GM21423 (cell line): ENCODE results near the gene TEAD3.

Experiments used
- ATAC-seq: cut with Tn5 transposase; IDR thresholded peaks from one replicate; pipeline ENCODE4 v1.9.1; 2021; ENCODE audit warnings: mild to moderate bottlenecking, moderate library complexity; ENCODE audit not compliant: unreplicated experiment

TEAD3 gene

DNA sequence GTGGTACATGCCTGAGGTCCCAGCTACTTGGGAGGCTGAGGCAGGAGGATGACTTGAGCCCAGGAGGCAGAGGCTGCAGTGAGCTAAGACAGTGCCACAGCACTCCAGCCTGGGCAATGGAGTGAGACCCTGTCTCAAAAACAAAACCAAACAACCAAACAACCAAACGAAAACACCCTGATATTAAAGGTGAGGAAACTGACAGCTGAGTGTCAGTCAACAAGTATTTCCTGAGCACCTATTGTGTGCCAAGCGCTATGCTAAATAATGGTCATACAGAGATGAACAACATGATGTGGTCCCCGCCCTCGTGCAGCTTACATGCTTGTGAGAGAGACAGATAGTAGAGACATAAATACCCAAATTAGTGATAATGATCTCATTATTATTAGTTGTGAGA, 17.7 kb upstream of the TEAD3 start:
- no peak for ATAC-seq

GRCh38 chr6:35512740-35513139, 15.9 kb upstream of the TEAD3 start, which contains the start of gene TULP1:
Gene TULP1 (minus strand): TSS chr6:35512896. CDS start chr6:35512858, 38 bp downstream.
- no peak for ATAC-seq

DNA sequence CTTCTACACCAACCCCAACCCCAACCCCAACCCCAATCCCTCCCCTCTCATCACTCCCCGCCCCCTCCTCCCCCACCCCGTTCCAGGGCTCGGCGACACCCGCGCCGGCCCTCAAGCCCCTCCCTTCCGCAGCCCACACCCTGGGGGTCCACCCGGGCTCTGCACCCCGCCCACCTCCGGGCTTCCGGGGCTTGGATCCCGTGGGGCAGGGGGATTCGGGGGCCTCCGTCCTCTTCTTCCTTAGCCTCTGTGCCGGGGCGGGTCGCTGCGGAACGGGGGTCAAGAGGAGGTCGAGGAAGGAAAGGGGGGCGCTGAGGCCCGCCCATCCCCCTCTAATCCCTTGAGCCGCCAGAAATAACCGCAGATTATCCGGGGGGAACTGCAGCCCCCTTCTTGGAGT, 15.1 kb upstream of the TEAD3 start:
- no peak for ATAC-seq

- ATAC-seq = no peak
Observed at GRCh38 chr6:35511562-35511941, 14.7 kb upstream of the TEAD3 start.

DNA sequence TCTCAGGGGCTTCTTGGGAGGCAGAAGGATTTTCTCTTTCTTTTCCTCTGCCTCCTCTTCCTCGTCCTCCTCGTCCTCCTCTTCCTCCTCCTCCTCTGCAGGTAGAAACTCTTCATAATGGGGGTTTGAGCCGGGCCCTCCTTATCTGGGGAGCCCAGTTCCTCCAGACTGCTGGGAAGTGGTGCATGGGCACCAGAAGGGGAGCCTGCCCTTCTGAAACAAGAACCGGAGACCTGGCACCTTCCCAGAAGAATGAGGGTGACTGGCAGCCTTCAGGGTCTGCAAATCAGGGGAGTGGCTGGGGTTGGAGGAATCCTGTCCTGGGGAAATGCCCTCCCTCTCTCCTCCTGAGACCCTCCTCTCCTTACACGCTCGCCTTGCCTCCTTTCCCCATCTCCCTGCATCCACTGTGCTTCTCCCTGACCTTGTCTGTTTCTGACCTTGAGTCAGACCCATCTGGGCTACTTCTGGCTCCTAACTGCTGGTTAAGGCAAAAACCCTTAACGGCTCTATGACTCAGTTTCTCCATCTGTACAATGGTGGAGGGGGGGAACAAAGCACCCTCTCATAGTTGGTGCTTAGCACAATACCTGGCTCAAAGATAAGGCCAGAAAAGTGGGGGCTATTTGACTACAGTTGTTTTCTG, 14.2 kb upstream of the TEAD3 start:
- ATAC-seq = no peak

- no peak for ATAC-seq
Observed at GRCh38 chr6:35508542-35508941, 11.7 kb upstream of the TEAD3 start.

- no peak for ATAC-seq
Observed at GRCh38 chr6:35508027-35508426, 11.1 kb upstream of the TEAD3 start.

DNA sequence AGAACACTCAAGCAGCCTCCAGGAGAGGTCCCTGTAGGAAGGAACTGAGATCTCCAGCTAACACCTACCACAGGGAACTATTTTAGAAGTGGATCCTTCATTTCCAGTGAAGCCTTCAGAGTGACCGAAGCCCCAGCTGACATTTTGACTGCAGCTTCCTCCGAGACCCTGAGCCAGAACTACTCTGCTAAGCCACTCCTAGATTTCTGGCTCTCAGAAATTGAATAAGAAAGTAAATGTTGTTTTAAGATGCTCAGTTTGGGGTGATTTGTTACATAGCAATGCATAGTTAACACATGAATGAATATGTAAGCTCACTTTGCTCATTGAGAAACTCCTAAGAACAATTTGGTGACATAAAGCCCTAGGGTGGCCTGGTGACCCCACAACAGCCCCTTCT, 10.3 kb upstream of the TEAD3 start:
- ATAC-seq = no peak

- ATAC-seq = no peak
Observed at GRCh38 chr6:35506536-35506935, 9.7 kb upstream of the TEAD3 start.

- ATAC-seq = no peak
Observed at GRCh38 chr6:35505999-35506412, 9.1 kb upstream of the TEAD3 start.

DNA sequence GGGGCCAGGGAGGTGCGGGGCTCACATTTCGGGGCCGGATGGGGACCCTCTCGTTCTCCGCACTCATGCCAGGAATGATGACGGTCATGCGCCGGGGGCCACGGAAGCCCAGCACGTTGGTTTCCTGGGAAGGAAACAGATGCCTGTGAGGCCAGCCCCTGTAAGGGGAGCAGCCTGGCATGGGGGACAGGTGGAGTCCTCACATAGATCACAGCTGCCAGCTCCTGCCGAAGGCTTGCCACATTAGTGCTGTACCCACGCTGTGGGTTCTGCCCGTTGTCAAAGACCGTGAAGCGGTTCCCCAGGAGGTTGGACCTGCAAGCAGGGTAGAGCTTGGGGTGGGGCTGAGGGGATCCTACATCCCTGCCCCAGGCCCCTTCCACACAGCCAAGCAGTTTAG, 6.7 kb upstream of the TEAD3 start:
- no peak for ATAC-seq

- no peak for ATAC-seq
Observed at GRCh38 chr6:35501784-35502183, 4.9 kb upstream of the TEAD3 start.

DNA sequence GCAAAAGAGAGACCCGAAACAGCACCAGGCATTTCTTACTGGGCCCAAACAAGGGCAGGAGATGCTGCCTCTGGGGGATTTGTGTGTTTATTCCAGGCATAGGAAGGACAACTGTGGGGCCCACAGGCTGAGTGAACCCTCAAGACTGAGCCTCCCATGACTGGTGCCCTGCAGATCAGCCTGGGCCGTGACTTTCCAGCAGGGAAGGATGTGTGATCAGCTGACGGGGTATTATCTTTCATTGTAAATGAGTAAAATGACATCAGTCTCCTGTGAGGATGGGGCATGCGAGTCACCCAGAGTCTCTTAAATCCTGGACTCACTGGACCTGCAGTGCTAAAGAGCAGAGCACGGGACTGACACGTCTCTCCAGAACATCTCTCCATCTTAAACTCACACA, 3.9 kb upstream of the TEAD3 start:
- ATAC-seq = no peak

GRCh38 chr6:35499372-35499771, 2.5 kb upstream of the TEAD3 start:
- ATAC-seq = no peak

DNA sequence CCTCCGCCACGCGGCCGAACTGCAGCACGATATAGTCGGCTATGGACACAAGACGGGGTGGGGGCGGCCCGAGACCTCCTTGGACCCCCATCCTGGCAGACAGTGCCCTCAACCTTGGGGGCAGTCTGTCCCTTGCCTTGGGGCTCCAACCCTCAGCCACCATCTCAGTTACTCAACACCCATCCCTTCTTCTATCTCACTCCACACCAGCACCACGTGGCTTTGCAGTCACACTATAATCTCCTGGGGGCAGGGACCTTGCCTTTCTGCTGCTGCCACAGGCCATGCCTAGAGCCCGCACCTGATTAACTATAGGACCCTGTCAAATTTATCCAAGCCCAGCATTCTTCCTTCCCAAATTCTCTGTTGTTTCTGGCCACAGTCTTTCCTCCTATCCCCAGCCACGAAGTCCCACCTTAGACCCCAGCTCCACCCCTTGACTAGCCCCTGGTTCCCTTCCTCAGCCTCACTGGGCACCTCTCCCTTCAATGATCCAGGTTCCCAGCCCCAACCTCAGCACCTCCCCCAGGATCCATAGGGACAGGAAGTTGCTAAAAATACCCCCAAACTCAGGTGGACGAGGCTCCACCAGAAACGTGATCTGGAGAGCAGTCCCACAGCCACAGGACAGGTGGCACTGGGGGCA, 1.7 kb upstream of the TEAD3 start:
- no peak for ATAC-seq

- no peak for ATAC-seq
Observed at GRCh38 chr6:35497571-35498421, 917 bp upstream of the TEAD3 start.

DNA sequence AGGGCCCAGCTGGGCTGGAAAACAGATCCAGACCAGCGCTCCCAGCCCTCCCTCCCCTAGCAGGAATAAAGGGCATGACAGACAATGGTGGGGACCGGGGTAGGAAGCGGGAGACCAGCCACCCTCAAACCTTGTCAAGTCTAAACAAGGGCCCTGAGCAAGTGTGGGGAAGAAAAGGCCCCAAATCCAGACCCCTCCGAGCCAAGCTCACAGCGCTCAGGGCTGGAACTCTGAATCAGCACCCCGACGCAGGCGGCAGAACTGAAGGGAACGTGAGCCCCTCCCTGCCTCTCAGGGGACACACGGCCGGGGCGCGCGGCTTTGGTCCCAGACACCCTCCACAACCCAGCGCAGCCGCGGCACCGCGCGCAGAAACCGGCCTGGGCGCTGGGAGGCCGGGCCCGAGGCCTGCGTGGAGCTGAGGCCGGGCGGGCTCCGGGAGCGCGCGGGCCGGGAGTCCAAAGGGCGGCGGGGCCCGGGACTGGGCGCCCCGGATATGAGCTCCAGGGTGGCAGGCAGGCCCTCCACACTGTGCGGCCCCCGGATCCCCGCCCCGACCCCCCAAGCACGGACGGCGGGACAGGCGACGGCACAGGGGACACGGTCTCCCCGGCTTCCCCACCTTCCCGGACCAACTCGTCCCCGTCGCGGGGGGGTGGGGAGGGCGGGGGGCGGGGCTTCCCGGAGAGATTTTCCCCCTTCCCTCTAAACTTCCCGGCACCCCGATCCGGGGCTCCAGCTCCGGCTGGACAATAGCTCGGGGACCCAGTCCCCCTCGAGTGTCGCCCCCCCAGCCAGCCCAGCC, 641 bp downstream of the TEAD3 start:
- ATAC-seq = no peak

GRCh38 chr6:35495258-35496035, 1.4 kb downstream of the TEAD3 start:
- ATAC-seq = no peak

DNA sequence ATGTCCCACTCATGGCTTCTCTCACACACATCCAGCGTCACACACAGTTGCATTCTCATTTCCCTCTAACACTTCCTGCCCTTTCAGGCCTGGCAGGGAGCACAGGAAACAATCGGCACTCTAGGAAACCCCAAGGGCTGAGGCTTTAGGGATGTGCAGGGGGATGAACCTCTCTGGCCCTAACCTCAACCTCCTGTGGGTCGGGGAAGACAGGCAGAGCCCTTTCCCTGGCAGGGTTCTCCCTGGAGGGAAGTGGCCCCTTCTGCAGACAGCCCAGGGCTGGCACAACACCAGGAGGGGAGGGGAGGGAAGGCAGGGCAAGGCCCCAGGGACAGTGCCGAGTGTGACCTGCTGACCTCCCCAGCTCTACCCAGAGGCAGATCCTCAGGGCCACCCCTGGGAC, 2.7 kb downstream of the TEAD3 start:
- ATAC-seq = no peak

DNA sequence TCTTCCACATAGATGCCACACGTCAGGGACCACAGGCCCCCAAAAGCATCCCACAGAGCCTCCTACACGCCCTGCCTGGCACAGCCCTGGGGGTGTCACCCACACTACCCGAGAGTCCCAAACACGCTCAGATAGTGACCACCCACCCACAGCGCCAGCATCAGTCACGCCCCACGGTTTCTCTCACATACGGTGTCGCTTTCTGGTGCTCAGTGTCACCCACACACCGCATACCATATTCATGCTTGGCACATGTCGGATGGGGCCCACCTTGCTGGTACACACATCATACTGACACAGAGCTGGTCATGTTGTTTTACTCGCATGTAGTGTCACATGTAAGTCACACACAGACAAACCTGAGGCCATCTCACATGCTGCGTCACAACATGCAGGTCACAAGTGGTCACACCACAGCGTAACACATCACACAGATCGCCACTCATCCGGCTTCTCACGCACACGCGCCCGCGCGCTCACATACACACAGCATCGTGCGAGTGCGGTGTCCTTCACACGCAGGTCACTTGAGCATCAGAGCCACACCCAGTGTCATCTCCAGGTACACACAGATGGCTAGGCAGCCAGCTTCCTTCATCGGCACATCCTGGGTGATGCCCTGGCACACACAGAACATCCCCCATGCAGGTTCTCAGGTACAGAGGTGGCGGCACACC, 3.4 kb downstream of the TEAD3 start:
- ATAC-seq = no peak
